CD4-positive, alpha-beta memory T cell (primary cell): ENCODE measurements around the gene MMP24OS. TPM values are rescaled to one million over a fixed set of nuclear protein-coding genes. Genes with fewer than 3 reads are reported as not detected.

Source experiments
- CTCF ChIA-PET: fragments of 350-600 bp; sonication (Branson Sonifier 250); formaldehyde crosslinking; loops from one replicate; lab custom pipeline; 2021; ENCODE audit warnings: inconsistent platforms; ENCODE audit not compliant: partially characterized antibody; lab: Charles Lee
- POLR2A ChIA-PET: fragments of 350-600 bp; sonication (Branson Sonifier 250); formaldehyde crosslinking; loops from one replicate; lab custom pipeline; 2021; ENCODE audit not compliant: partially characterized antibody; lab: Charles Lee
- DNase-seq, 5 donors: peaks; one replicate each; pipeline versions ENCODE4 v3.0.0 to v3.0.0-alpha.2; 2020 to 2022; ENCODE audit warnings: mixed read lengths in 1 of 5
- H3K27ac ChIP-seq: one replicate; pipeline ENCODE4 v1.7.0; 2013; ENCODE audit warnings: low read depth, low read length
- H3K27me3 ChIP-seq: 2 replicates; pipeline ENCODE4 v1.7.0; 2013; ENCODE audit warnings: mild to moderate bottlenecking, low read length, moderate library complexity; ENCODE audit not compliant: insufficient read depth
- H3K36me3 ChIP-seq: 2 replicates; pipeline ENCODE4 v1.7.0; 2013; ENCODE audit warnings: mild to moderate bottlenecking, low read length, moderate library complexity; ENCODE audit not compliant: insufficient read depth
- H3K4me1 ChIP-seq: 2 replicates; pipeline ENCODE4 v1.7.0; 2013; ENCODE audit warnings: mild to moderate bottlenecking, low read length, moderate library complexity; ENCODE audit not compliant: insufficient read depth
- H3K4me3 ChIP-seq, 2 donors: one replicate each; pipeline ENCODE4 v1.7.0; 2013; ENCODE audit warnings: low read length in 2 of 2, mild to moderate bottlenecking in 1 of 2
- H3K9me3 ChIP-seq, 2 donors: one replicate each; pipeline ENCODE4 v1.7.0; 2013; ENCODE audit warnings: low read length in 2 of 2, control low read depth in 1 of 2; ENCODE audit not compliant: control insufficient read depth in 1 of 2
- H3K27ac Mint-ChIP-seq, 7 donors: one replicate each; pipeline ENCODE4 v1.8.0; 2020 to 2021; ENCODE audit warnings: mixed read lengths in 7 of 7, mild to moderate bottlenecking in 6 of 7, inconsistent platforms in 3 of 7, moderate library complexity in 3 of 7
- H3K27me3 Mint-ChIP-seq, 2 donors: one replicate each; pipeline ENCODE4 v1.8.0; 2020 to 2021; ENCODE audit warnings: mixed read lengths in 2 of 2
- H3K36me3 Mint-ChIP-seq, 2 donors: one replicate each; pipeline ENCODE4 v1.8.0; 2020 to 2021; ENCODE audit warnings: mixed read lengths in 2 of 2, inconsistent platforms in 1 of 2, mild to moderate bottlenecking in 1 of 2
- H3K4me1 Mint-ChIP-seq, 4 donors: one replicate each; pipeline ENCODE4 v1.8.0; 2020 to 2021; ENCODE audit warnings: mixed read lengths in 4 of 4, mild to moderate bottlenecking in 1 of 4
- H3K4me3 Mint-ChIP-seq, 8 donors: one replicate each; pipeline ENCODE4 v1.8.0; 2020 to 2021; ENCODE audit warnings: mixed read lengths in 8 of 8, mild to moderate bottlenecking in 7 of 8, moderate library complexity in 6 of 8, inconsistent platforms in 3 of 8
- H3K9me3 Mint-ChIP-seq, 8 donors: one replicate each; pipeline ENCODE4 v1.8.0; 2020 to 2021; ENCODE audit warnings: mixed read lengths in 8 of 8, mild to moderate bottlenecking in 5 of 8, inconsistent platforms in 3 of 8, moderate library complexity in 1 of 8
- intact Hi-C: fragments of 100-400 bp; cut with micrococcal nuclease; formaldehyde crosslinking; loops from one replicate; pipeline ENCODE4 v1.15.1; 2023
- polyA plus RNA-seq, 2 donors: library from polyadenylated mRNA; unstranded; fragments of 300-500 nt; fragmentation: Illumina TruSeq; gene quantifications; one replicate each; pipeline ENCODE4 v1.2.3, GENCODE V29; 2021
- total RNA-seq, 2 experiments: library from RNA; stranded (reverse); gene quantifications; one replicate each; pipeline ENCODE4 v1.2.3, GENCODE V29; 2021

The MMP24OS gene
- total and polyA plus RNA-seq, 4 experiments from 2014 or later = 4.4 to 91.6 (median 47.0) TPM

- Histone ChIP-seq H3K36me3 (no peaks in the 10 kb centered on the region), H3K27me3 (no peaks in the 10 kb centered on the region), H3K9me3 (no peaks in the 10 kb centered on the region), H3K27ac (no peak overlapping the region), H3K4me1 (no peaks in the 10 kb centered on the region), H3K4me3 (no peak overlapping the region)
- intact Hi-C loops = no loop called here
- H3K4me3 Mint-ChIP-seq = no peak overlapping the region
- H3K27ac Mint-ChIP-seq = no peak overlapping the region
- no peaks in the 10 kb centered on the region for H3K4me1 Mint-ChIP-seq
- H3K9me3 Mint-ChIP-seq = no peaks in the 10 kb centered on the region
- H3K27me3 Mint-ChIP-seq = no peaks in the 10 kb centered on the region
- H3K36me3 Mint-ChIP-seq = peaks cover 25 to 40% of the 10 kb centered on the region in 2 donors
- no peak for DNase-seq
- CTCF ChIA-PET = no interaction called here
- POLR2A ChIA-PET = no interaction called here
These were observed 39.2 kb downstream of the MMP24OS start for GRCh38 chr20:35238735-35239134.

GRCh38 chr20:35238170-35238569, 39.8 kb downstream of the MMP24OS start:
- intact Hi-C loops = no loop called here
- Histone ChIP-seq H3K27ac (no peak overlapping the region), H3K9me3 (no peaks in the 10 kb centered on the region), H3K4me3 (no peak overlapping the region), H3K4me1 (no peaks in the 10 kb centered on the region), H3K27me3 (no peaks in the 10 kb centered on the region), H3K36me3 (no peaks in the 10 kb centered on the region)
- no peaks in the 10 kb centered on the region for H3K4me1 Mint-ChIP-seq
- POLR2A ChIA-PET = interaction anchor here (1.0 kb wide), 1 partner anchor 11 kb away, joined by 4 read pairs; no protein-coding TSS in a partner anchor
- H3K36me3 Mint-ChIP-seq = peaks cover 25 to 40% of the 10 kb centered on the region in 2 donors
- CTCF ChIA-PET = no interaction called here
- no peaks in the 10 kb centered on the region for H3K9me3 Mint-ChIP-seq
- H3K27me3 Mint-ChIP-seq = no peaks in the 10 kb centered on the region
- no peak overlapping the region for H3K4me3 Mint-ChIP-seq
- no peak for DNase-seq
- H3K27ac Mint-ChIP-seq = no peak overlapping the region

DNA sequence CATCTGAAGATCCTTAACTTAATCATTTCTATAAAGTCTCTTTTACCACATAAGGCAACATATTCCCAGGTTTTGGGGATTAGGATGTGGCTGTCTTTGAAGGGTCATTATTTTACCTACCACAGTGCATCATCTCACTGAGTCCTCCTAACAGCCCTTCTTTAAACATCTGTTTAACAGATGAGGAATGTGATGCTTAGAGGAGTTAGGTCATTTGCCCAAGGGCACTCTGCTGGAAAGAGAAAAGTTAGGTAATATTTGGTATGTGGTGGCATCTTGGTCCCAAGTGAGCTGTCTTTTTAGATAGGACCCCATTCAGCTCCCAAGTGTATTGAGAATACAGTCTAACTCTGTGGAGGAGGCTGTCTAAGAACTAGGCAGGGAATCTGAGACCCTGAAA, 40.4 kb downstream of the MMP24OS start:
- H3K27ac ChIP-seq = no peak overlapping the region
- Mint-ChIP-seq H3K27me3 (peaks cover 1% of the 10 kb centered on the region in 2 donors), H3K36me3 (peaks cover 27 to 43% of the 10 kb centered on the region in 2 donors), H3K4me1 (peaks cover 0 to under 1% (median 0%) of the 10 kb centered on the region in 4 donors), H3K27ac (no peak overlapping the region), H3K4me3 (no peak overlapping the region), H3K9me3 (no peaks in the 10 kb centered on the region)
- H3K9me3 ChIP-seq = no peaks in the 10 kb centered on the region
- ChIA-PET CTCF (no interaction called here), POLR2A (interaction anchor here (1.0 kb wide), 1 partner anchor 10 kb away, joined by 4 read pairs; no protein-coding TSS in a partner anchor)
- no peaks in the 10 kb centered on the region for H3K27me3 ChIP-seq
- H3K4me3 ChIP-seq = no peak overlapping the region
- intact Hi-C loops = no loop called here
- no peaks in the 10 kb centered on the region for H3K4me1 ChIP-seq
- no peak for DNase-seq
- H3K36me3 ChIP-seq = no peaks in the 10 kb centered on the region

DNA sequence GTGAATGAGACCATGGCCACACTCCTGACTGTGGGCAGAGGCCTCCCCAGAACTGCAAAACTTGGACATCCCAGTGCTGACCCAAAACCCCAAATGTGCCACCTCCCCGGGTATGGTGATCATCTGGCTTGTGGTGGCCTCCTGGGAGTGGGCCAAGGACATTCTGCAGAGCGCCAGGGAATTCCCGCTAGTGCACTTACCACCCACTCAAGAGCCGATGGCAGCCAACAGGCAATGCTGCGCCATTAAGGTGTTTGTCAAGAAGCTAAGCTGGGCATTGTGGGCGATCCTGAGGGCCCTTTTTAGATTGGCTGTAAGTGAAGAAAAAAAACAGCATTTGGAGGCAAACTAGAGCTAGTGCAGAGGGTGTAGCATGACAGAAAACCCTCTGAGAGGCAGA, 42.0 kb downstream of the MMP24OS start:
- Histone ChIP-seq H3K27ac (no peak overlapping the region), H3K27me3 (no peaks in the 10 kb centered on the region), H3K36me3 (no peaks in the 10 kb centered on the region), H3K4me3 (no peak overlapping the region), H3K9me3 (no peaks in the 10 kb centered on the region), H3K4me1 (no peaks in the 10 kb centered on the region)
- intact Hi-C loops = no loop called here
- CTCF ChIA-PET = no interaction called here
- H3K27me3 Mint-ChIP-seq = peaks cover 1 to 7% of the 10 kb centered on the region in 2 donors
- peaks cover 36 to 53% of the 10 kb centered on the region in 2 donors for H3K36me3 Mint-ChIP-seq
- POLR2A ChIA-PET = no interaction called here
- peaks cover 0 to 3% (median 0%) of the 10 kb centered on the region in 4 donors for H3K4me1 Mint-ChIP-seq
- no peak for DNase-seq
- no peaks in the 10 kb centered on the region for H3K9me3 Mint-ChIP-seq
- no peak overlapping the region for H3K4me3 Mint-ChIP-seq
- H3K27ac Mint-ChIP-seq = no peak overlapping the region

GRCh38 chr20:35232575-35232974, 45.3 kb downstream of the MMP24OS start:
- Mint-ChIP-seq H3K27me3 (peaks cover 15% of the 10 kb centered on the region in 2 donors), H3K36me3 (peaks cover 41 to 58% of the 10 kb centered on the region in 2 donors), H3K4me3 (peak overlapping the region in 1 of 8 donors; percentile 52), H3K27ac (no peak overlapping the region), H3K9me3 (peaks cover 0 to 2% (median 0%) of the 10 kb centered on the region in 8 donors), H3K4me1 (peaks cover 0 to 3% (median under 1%) of the 10 kb centered on the region in 4 donors)
- ChIA-PET POLR2A (no interaction called here), CTCF (no interaction called here)
- Histone ChIP-seq H3K36me3 (no peaks in the 10 kb centered on the region), H3K4me1 (no peaks in the 10 kb centered on the region), H3K27me3 (no peaks in the 10 kb centered on the region), H3K9me3 (no peaks in the 10 kb centered on the region), H3K27ac (no peak overlapping the region), H3K4me3 (no peak overlapping the region)
- DNase-seq = no peak
- intact Hi-C loops = no loop called here

- Mint-ChIP-seq H3K4me1 (peaks cover 4 to 16% (median 10%) of the 10 kb centered on the region in 4 donors), H3K27ac (no peak overlapping the region), H3K9me3 (peaks cover 0 to 3% (median 0%) of the 10 kb centered on the region in 8 donors), H3K27me3 (peaks cover 24 to 29% of the 10 kb centered on the region in 2 donors), H3K4me3 (peak overlapping the region; percentile 61 to 84 (median 74)), H3K36me3 (peaks cover 13 to 47% of the 10 kb centered on the region in 2 donors)
- no peak overlapping the region for H3K4me3 ChIP-seq
- H3K4me1 ChIP-seq = peaks cover 8% of the 10 kb centered on the region
- H3K27ac ChIP-seq = no peak overlapping the region
- peaks cover 8% of the 10 kb centered on the region for H3K27me3 ChIP-seq
- peak; percentile 25 to 57 (median 44) for DNase-seq
- ChIA-PET POLR2A (interaction anchor here (0.5 to 1.2 kb wide), 4 partner anchors 11 to 584 kb away, joined by 3 to 4 read pairs (median 4); no protein-coding TSS in a partner anchor), CTCF (interaction anchor here (0.6 to 1.2 kb wide), 3 partner anchors 17 to 219 kb away, joined by 3 to 5 read pairs (median 5); no protein-coding TSS in a partner anchor)
- H3K36me3 ChIP-seq = no peaks in the 10 kb centered on the region
- intact Hi-C loops = no loop called here
- no peaks in the 10 kb centered on the region for H3K9me3 ChIP-seq
These were observed 50.8 kb downstream of the MMP24OS start for GRCh38 chr20:35226884-35227681.
